SU-DHL-6 (cell line): ENCODE measurements around the gene GARIN5B.

ENCODE experiments used
- H2AFZ ChIP-seq: fragments of 200-600 bp; sonication (generic); 2 replicates; pipeline ENCODE4 v1.6.1; 2014; ENCODE audit warnings: low read depth, mild to moderate bottlenecking, moderate library complexity, mixed read lengths, antibody characterized with exemption, low read length; ENCODE audit not compliant: severe bottlenecking
- H3F3A ChIP-seq: fragments of 200-600 bp; shearing (Covaris generic); 2 replicates; pipeline ENCODE4 v1.6.0; 2016; ENCODE audit warnings: antibody characterized with exemption, mild to moderate bottlenecking; ENCODE audit not compliant: insufficient read depth
- H3K27ac ChIP-seq: fragments of 200-600 bp; sonication (generic); 2 replicates; pipeline ENCODE4 v1.5.1; 2016; ENCODE audit warnings: low read depth, mild to moderate bottlenecking, low read length, moderate library complexity, mixed read lengths
- H3K27me3 ChIP-seq: fragments of 200-600 bp; sonication (generic), shearing (Covaris generic); 2 replicates; pipeline ENCODE4 v1.6.0; 2014; ENCODE audit warnings: mild to moderate bottlenecking, low read length
- H3K36me3 ChIP-seq: fragments of 200-600 bp; sonication (generic); 2 replicates; pipeline ENCODE4 v1.6.1; 2014; ENCODE audit warnings: mild to moderate bottlenecking, low read length, mixed read lengths
- H3K4me2 ChIP-seq: fragments of 300-600, 200-600 bp; shearing (Covaris generic), sonication (generic); 2 replicates; pipeline ENCODE4 v1.6.0; 2014; ENCODE audit warnings: low read length, low read depth, mild to moderate bottlenecking; ENCODE audit not compliant: poor library complexity, severe bottlenecking
- H3K4me3 ChIP-seq: fragments of 200-600 bp; sonication (generic); 2 replicates; pipeline ENCODE4 v1.5.1; 2014; ENCODE audit warnings: antibody characterized with exemption, low read length, mild to moderate bottlenecking, mixed read lengths; ENCODE audit not compliant: insufficient read depth, poor library complexity, severe bottlenecking
- H3K79me2 ChIP-seq: fragments of 200-600 bp; sonication (generic); 2 replicates; pipeline ENCODE4 v1.6.1; 2014; ENCODE audit warnings: mild to moderate bottlenecking, low read length, moderate library complexity; ENCODE audit not compliant: insufficient read depth
- H3K9ac ChIP-seq: fragments of 200-600 bp; sonication (generic); 2 replicates; pipeline ENCODE4 v1.7.0; 2014; ENCODE audit warnings: mild to moderate bottlenecking, low read length
- H3K9me2 ChIP-seq: fragments of 200-600 bp; sonication (generic); replicated peaks from 2 replicates; pipeline ENCODE4 v1.6.1; 2014; ENCODE audit warnings: low read length; ENCODE audit not compliant: insufficient read depth
- H3K9me3 ChIP-seq: fragments of 200-600 bp; sonication (generic); 2 replicates; pipeline ENCODE4 v1.6.1; 2014; ENCODE audit warnings: low read length, mixed read lengths; ENCODE audit not compliant: insufficient read depth
- H4K20me1 ChIP-seq: fragments of 200-600 bp; sonication (generic); 2 replicates; pipeline ENCODE4 v1.6.1; 2014; ENCODE audit warnings: low read depth, mild to moderate bottlenecking, antibody characterized with exemption, low read length, moderate library complexity, mixed read lengths
- EZH2phosphoT487 ChIP-seq: fragments of 200-600 bp; sonication (generic), shearing (Covaris generic); conservative IDR thresholded peaks from 2 replicates; pipeline ENCODE4 v1.6.1; 2018; ENCODE audit warnings: mild to moderate bottlenecking, antibody characterized with exemption, low read length, moderate library complexity, mixed read lengths
- TF ChIP-seq, protein P1 (sequence below): fragments of 200-600 bp; sonication (generic); IDR thresholded peaks from one replicate; pipeline ENCODE4 v1.5.1; 2017; ENCODE audit warnings: antibody characterized with exemption, mild to moderate bottlenecking, low read length, moderate library complexity; ENCODE audit not compliant: insufficient read depth, poor library complexity, severe bottlenecking

Gene GARIN5B

DNA sequence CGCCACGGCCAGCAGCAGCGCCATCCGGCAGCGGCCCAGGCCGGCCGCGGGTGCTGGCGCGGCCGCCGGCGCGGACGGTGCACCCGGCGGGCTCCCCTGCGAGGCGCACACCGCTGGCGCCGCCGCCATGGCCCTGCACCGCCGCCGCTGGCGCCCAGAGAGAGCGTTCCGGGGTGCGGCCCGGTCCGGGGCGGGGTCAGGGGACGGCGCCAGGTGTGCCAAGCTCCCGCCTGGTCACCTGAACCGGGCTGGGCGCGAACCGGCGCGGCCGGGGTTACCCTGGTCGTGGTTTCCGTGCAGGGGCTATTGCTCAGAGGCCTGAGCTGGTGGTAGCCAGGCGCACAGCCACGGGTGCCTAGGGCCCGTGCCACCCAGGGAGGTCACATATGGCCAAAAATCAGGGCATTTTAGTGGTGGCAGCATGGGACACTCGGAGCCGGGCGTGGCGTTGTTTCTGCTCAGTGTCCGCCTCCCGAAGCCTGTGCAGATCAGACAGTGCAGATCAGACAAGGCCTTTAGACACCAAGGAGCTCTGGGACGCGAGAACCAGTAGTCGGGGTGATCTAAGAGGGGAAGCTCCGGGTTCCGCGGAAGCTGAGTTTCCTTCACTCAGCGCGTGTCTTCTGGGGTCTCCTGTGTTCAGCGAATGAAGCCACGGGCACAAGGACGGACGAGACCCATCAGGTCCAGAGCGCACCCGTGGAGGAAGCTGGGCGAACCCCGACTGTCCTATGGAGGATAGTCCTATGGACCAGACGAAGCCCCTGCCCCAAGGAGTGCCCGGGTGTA, 21.3 kb upstream of the GARIN5B start, which contains the start of gene TMEM238:
Gene TMEM238 (minus strand): TSS at position 162 of the 789 bp plus-strand sequence. CDS start 33 bp downstream, at position 129.
- Histone ChIP-seq H3F3A (peaks cover 27% of the 10 kb centered on the region), H3K4me2 (peak within 1 kb of the TSS; percentile 82), H2AFZ (peak within 1 kb of the TSS; percentile 82), H3K4me3 (peak within 1 kb of the TSS; percentile 56), H3K27ac (peak within 1 kb of the TSS; percentile 85), H3K9me3 (no peaks in the 10 kb centered on the region), H3K36me3 (peaks cover 31% of the 10 kb centered on the region), H3K9me2 (no peaks in the 10 kb centered on the region), H3K27me3 (no peaks in the 10 kb centered on the region), H3K9ac (peak within 1 kb of the TSS; percentile 98), H4K20me1 (peaks cover 26% of the 10 kb centered on the region), H3K79me2 (peaks cover 21% of the 10 kb centered on the region)
- no peak for TF ChIP-seq EZH2phosphoT487
- TF ChIP-seq, protein P1, sequence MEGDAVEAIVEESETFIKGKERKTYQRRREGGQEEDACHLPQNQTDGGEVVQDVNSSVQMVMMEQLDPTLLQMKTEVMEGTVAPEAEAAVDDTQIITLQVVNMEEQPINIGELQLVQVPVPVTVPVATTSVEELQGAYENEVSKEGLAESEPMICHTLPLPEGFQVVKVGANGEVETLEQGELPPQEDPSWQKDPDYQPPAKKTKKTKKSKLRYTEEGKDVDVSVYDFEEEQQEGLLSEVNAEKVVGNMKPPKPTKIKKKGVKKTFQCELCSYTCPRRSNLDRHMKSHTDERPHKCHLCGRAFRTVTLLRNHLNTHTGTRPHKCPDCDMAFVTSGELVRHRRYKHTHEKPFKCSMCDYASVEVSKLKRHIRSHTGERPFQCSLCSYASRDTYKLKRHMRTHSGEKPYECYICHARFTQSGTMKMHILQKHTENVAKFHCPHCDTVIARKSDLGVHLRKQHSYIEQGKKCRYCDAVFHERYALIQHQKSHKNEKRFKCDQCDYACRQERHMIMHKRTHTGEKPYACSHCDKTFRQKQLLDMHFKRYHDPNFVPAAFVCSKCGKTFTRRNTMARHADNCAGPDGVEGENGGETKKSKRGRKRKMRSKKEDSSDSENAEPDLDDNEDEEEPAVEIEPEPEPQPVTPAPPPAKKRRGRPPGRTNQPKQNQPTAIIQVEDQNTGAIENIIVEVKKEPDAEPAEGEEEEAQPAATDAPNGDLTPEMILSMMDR = no peak

DNA sequence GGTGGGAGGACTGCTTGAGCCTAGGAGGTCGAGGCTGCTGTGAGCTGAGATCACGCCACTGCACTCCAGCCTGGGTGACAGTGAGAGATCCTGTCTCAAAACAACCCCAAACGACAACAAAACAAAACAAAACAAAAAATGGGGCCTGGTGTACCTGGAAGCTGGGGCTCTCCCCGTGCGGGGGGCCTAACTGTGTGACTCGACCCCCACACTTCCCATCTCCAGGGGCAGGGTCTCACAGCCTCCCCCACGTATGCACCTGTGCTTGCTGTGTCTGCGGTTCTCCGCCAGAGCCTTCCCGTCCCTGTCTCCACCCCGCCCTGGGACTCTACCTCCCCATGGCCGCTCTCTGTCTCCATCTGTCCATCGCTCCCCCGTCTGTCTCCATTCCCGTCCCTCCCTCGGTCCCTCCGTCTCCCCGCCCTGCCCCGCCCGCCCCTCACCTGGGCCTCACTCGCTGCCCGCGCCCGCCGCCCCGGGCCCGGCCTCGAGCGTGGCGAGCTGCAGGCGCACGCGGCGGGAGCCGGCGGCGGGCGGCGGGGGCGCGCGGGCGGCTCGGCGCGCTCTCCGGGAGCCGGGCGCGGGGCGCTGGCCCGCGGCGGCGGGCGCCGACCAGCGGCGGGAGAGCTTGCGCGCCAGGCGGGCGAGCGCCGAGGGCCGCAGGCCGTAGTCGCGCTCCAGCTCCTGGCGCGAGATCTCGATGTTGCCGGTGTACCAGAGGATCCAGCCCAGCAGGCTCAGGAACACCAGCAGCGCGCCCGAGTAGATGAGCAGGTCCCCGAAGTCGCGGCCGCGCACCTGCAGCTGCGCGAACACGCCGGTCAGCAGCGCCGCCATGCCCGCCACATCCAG, 20.4 kb upstream of the GARIN5B start:
- Histone ChIP-seq H3K79me2 (peaks cover 21% of the 10 kb centered on the region), H3F3A (peaks cover 27% of the 10 kb centered on the region), H2AFZ (peak overlapping the region; percentile 38), H3K9me3 (no peaks in the 10 kb centered on the region), H3K4me2 (peak overlapping the region; percentile 82), H4K20me1 (peaks cover 20% of the 10 kb centered on the region), H3K36me3 (peaks cover 26% of the 10 kb centered on the region), H3K27me3 (no peaks in the 10 kb centered on the region), H3K4me3 (peak overlapping the region; percentile 56), H3K9ac (peak overlapping the region; percentile 98), H3K27ac (peak overlapping the region; percentile 85), H3K9me2 (no peaks in the 10 kb centered on the region)
- no peak for TF ChIP-seq EZH2phosphoT487
- TF ChIP-seq, protein P1 = no peak

DNA sequence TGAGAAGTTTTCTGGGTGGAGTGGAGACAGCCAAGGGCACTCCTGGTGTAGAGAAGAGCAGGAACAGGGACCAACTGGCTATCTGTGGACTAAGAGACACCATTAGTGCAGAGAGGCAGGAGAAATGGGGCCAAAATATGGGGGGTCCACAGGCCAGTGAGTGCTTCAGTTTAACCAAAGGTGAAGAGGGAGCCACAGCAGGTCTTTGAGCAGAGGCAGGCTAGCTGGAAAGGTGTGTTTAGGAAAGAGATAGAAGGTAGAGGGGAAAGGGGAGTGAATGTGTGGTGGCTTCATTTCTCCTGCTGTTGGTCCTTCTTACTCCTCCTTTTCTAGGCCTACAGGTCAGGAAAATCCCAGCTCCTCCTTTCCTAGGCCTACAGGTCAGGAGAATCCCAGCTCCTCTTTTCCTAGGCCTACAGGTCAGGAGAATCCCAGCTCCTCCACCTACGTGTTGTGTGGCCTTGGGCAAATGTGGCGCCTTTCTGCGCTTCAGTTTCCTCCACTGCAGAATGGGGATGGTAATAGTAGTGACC, 19.5 kb upstream of the GARIN5B start:
- no peak overlapping the region for H2AFZ ChIP-seq
- peak overlapping the region; percentile 67 for H3K4me2 ChIP-seq
- no peak overlapping the region for H3K4me3 ChIP-seq
- no peak overlapping the region for H3K27ac ChIP-seq
- H3K9me2 ChIP-seq = no peaks in the 10 kb centered on the region
- H3K27me3 ChIP-seq = no peaks in the 10 kb centered on the region
- peaks cover 12% of the 10 kb centered on the region for H4K20me1 ChIP-seq
- peaks cover 27% of the 10 kb centered on the region for H3F3A ChIP-seq
- peaks cover 17% of the 10 kb centered on the region for H3K36me3 ChIP-seq
- peak overlapping the region; percentile 98; the same call in 1 of the 2 replicates for H3K9ac ChIP-seq
- TF ChIP-seq, protein P1 = no peak
- no peak for TF ChIP-seq EZH2phosphoT487
- H3K9me3 ChIP-seq = no peaks in the 10 kb centered on the region
- peaks cover 18% of the 10 kb centered on the region for H3K79me2 ChIP-seq
